ENCODE data around the gene ADGRG3.

- TF ChIP-seq ZNF70 (CRISPR knock-in tag; IDR thresholded peaks at IDR 0.05), result no peak
- TF ChIP-seq ESRRG (CRISPR knock-in tag; IDR thresholded peaks at IDR 0.05), result no peak
- TF ChIP-seq GLIS3 (CRISPR knock-in tag; IDR thresholded peaks at IDR 0.05), result no peak
- TF ChIP-seq ZNF8 (CRISPR knock-in tag; IDR thresholded peaks at IDR 0.05), result no peak
- no peak for TF ChIP-seq CSRNP3 (CRISPR knock-in tag; IDR thresholded peaks at IDR 0.05)
- TF ChIP-seq CREB5 (CRISPR knock-in tag; IDR thresholded peaks at IDR 0.05; ENCODE audit: low read depth), result peak; percentile 43; the same call in 1 of the 2 replicates
Measured at GRCh38 chr16:57736419-57737351, 68.6 kb downstream of the ADGRG3 start.
